ENCODE data around the gene BTBD19.
"Not testable (repeated sequence)": the region's sequence is repeated elsewhere in the genome, so short reads cannot be mapped to it uniquely, and the experiment has no call there.

The BTBD19 gene

GRCh38 chr1:44788120-44788860 lies 20.0 kb upstream of the BTBD19 start, which contains the start of gene BEST4:
BEST4 (minus strand) TSS chr1:44788170; CDS start chr1:44787705, 465 bp downstream.
- H3K36me3 ChIP-seq (ENCODE audit: low read depth) = no peaks in the 10 kb centered on the region
- ATAC-seq (ENCODE audit: low read depth) (no peak), DNase-seq (ENCODE audit: low spot score) (no peak)
- no peak for TF ChIP-seq CTCF (IDR thresholded peaks at IDR 0.05; ENCODE audit: poor library complexity, severe bottlenecking)
- no peak within 1 kb of the TSS for H3K4me3 ChIP-seq (ENCODE audit: severe bottlenecking)
- no peaks in the 10 kb centered on the region for H3K27me3 ChIP-seq (ENCODE audit: insufficient read depth, poor library complexity, severe bottlenecking)
- no peaks in the 10 kb centered on the region for H3K9me3 ChIP-seq (ENCODE audit: severe bottlenecking)
- no peak within 1 kb of the TSS for H3K27ac ChIP-seq (ENCODE audit: poor library complexity, severe bottlenecking)
- peaks cover 2% of the 10 kb centered on the region for H3K4me1 ChIP-seq (ENCODE audit: insufficient read depth, poor library complexity, severe bottlenecking)

GRCh38 chr1:44790968-44791801 lies 17.1 kb upstream of the BTBD19 start:
- H3K4me1 ChIP-seq (ENCODE audit: insufficient read depth, poor library complexity, severe bottlenecking) = peaks cover 7% of the 10 kb centered on the region
- H3K27me3 ChIP-seq (ENCODE audit: insufficient read depth, poor library complexity, severe bottlenecking) = no peaks in the 10 kb centered on the region
- no peaks in the 10 kb centered on the region for H3K36me3 ChIP-seq (ENCODE audit: low read depth)
- no peak for DNase-seq (ENCODE audit: low spot score)
- no peak overlapping the region for H3K27ac ChIP-seq (ENCODE audit: poor library complexity, severe bottlenecking)
- ATAC-seq (ENCODE audit: low read depth) = no peak
- no peak for TF ChIP-seq CTCF (IDR thresholded peaks at IDR 0.05; ENCODE audit: poor library complexity, severe bottlenecking)
- H3K4me3 ChIP-seq (ENCODE audit: severe bottlenecking) = no peak overlapping the region
- H3K9me3 ChIP-seq (ENCODE audit: severe bottlenecking) = no peaks in the 10 kb centered on the region

GRCh38 chr1:44792736-44793502 lies 15.4 kb upstream of the BTBD19 start:
- no peak for ATAC-seq (ENCODE audit: low read depth)
- H3K4me3 ChIP-seq (ENCODE audit: severe bottlenecking) = no peak overlapping the region
- TF ChIP-seq CTCF (IDR thresholded peaks at IDR 0.05; ENCODE audit: poor library complexity, severe bottlenecking) = no peak
- no peaks in the 10 kb centered on the region for H3K36me3 ChIP-seq (ENCODE audit: low read depth)
- no peaks in the 10 kb centered on the region for H3K9me3 ChIP-seq (ENCODE audit: severe bottlenecking)
- peaks cover 7% of the 10 kb centered on the region for H3K4me1 ChIP-seq (ENCODE audit: insufficient read depth, poor library complexity, severe bottlenecking)
- no peaks in the 10 kb centered on the region for H3K27me3 ChIP-seq (ENCODE audit: insufficient read depth, poor library complexity, severe bottlenecking)
- no peak for DNase-seq (ENCODE audit: low spot score)
- no peak overlapping the region for H3K27ac ChIP-seq (ENCODE audit: poor library complexity, severe bottlenecking)

- H3K9me3 ChIP-seq (ENCODE audit: severe bottlenecking); H3K4me3 ChIP-seq (ENCODE audit: severe bottlenecking); ATAC-seq (ENCODE audit: low read depth); H3K27ac ChIP-seq (ENCODE audit: poor library complexity, severe bottlenecking); H3K27me3 ChIP-seq (ENCODE audit: insufficient read depth, poor library complexity, severe bottlenecking); H3K4me1 ChIP-seq (ENCODE audit: insufficient read depth, poor library complexity, severe bottlenecking): not testable (repeated sequence)
- DNase-seq (ENCODE audit: low spot score) = peak; percentile 3
- peaks cover 17% of the 10 kb centered on the region for H3K36me3 ChIP-seq (ENCODE audit: low read depth)
Measured at GRCh38 chr1:44797886-44798285, 10.4 kb upstream of the BTBD19 start.

Measured in RWPE2 (cell line).